GM18873 (cell line): Measurements from ENCODE around the gene USP6NL.
A peak's percentile ranks its signal among the peaks of the same experiment; 100 is the strongest.

Experiments
- ATAC-seq: cut with Tn5 transposase; IDR thresholded peaks from one replicate; pipeline ENCODE4 v1.9.1; 2021; ENCODE audit warnings: mild to moderate bottlenecking, moderate library complexity, moderate number of reproducible peaks; ENCODE audit not compliant: unreplicated experiment, low FRiP score

USP6NL gene

DNA sequence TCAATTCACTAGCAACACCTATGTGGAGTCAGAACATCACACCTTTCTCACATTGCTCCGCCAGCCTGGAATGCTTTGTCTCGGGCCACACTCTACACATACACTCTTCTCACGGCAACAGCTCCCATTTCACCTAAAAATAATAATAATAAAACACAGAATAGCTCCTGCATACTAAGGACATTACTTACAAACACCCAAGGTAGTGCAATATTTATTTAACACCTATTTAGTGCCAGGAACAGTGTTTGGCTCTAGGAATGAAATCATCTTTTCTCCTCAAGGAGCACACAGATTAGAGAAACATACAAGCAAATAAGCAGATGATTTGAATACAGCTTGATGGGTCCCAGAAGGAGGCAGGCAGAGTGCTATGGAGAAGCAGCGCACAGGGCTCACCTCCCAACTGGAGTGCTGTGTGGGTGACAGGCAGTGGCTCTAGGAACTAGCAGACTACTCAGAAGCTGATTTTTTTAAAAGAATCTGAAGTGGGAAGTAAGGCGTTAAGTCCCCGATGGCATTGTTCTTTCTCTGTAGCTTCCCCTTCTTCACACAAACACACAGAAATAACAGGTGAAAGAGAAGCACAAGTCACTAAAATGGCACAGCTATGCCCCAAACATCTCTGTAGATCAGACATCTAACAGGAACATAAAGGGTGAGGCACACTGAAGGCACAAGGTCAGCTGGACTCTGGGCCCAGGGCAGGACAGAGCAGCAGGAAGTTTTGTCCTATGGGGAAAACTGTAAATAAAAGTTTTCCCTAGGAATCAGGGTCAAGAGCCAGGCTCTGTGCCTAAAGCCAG, 16.7 kb downstream of the USP6NL start:
- no peak for ATAC-seq

DNA sequence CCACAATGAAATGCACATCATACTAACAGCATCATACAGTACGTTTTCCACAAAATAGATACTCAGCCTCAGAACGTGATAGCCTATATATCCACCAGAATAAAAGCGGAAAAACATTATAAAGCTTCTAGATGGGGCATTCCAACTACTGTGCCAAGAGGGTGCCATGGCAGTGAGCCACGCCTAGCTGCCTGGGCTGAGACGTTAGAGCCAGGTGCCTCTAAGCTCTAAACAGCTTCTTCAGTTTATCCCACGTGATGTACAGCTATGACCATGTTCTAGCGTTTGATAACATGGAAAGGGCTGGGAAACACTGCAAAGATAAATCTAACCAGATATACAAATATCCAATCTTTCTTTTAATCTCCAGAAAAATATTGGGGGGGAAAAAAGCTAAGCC, 17.8 kb downstream of the USP6NL start:
- no peak for ATAC-seq

DNA sequence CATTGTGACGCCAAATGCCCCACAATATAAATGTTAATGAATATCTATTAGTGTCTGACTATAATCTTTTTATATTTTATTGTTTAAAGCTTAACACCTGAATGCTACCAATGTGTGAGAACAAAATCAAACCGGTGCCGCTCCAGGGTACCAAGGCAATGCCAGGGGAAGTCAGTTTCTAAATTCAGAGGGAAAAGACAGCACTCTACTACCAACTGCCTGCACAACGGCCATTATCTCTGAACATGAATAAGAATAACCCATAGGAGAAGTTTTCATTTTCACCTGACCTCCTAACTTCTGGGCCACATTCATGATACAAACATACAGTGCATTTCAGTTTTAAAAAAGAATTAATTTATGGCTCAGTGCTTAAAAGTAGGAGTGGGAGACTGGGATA, 21.7 kb downstream of the USP6NL start:
- no peak for ATAC-seq

DNA sequence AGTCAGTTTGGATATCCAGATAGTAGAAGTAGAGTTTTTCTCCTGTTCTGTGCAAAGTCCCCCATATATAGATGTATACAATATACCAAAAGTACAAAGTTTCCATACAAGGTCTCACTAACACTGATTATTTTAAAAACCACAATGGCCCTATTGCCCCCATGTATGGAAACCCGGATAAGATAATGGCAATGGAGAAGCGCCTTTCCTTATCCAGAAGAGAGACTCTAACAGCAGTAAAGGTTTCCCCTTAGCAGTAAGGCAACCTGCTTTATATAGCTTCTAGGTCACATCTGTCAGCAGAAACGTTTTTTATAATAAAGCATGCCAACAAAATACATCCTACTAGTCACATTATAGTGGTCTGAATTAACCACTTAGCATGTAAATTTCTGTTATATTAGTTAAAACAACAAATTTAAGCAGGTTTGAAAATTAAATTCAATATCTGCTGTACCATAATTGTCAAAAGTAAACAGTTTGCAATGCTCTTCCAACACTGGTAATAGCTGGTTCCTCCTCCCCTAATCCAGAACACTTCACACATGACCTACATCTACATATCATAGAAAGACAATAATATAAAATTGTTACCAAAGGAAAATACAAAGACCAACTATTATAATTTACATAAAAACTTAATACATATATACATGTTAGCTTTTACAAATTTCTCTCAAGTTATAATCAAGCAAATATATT, 22.4 kb downstream of the USP6NL start:
- no peak for ATAC-seq

DNA sequence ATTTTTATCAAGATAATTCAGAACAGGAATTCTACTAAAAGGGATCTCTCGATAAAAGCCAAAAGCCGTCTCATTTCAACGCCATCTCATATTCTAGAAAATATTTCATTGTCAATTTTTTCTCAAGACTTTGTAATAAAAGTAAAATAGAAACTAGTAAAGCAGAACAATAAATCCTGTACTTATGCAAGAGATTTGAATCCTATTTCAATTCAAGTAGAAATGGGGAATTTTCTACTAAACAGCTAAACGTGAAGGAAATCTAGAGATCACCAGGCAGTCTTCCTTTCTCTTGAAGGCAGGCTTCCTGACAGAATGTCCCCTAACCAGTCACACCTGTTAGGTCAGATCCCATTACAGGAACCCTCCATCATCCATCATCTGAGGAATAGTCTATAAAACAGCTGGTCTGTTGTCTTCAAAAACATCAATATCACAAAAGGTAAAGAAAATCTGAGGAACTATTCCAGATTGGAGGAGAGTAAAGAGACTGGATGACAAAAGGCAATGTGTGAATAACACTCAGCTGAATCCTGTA, 23.7 kb downstream of the USP6NL start:
- ATAC-seq = no peak

DNA sequence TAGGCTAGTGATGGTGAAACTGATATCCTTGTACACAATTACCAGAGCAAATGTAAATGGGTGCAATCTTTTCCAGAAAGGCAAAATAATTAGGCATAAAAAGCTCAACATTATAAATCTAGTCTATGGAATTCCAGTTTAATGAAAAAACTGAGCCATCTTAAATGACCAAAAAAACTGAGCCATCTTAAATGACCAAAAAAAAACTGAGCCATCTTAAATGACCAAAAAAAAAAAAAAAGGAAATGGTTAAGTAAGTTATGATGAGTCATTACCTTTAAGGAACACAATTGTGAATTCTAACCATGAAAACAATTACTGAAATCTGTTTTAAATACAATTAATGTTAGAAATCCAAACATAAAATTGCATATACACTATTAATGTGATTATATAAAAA, 25.3 kb downstream of the USP6NL start:
- no peak for ATAC-seq

DNA sequence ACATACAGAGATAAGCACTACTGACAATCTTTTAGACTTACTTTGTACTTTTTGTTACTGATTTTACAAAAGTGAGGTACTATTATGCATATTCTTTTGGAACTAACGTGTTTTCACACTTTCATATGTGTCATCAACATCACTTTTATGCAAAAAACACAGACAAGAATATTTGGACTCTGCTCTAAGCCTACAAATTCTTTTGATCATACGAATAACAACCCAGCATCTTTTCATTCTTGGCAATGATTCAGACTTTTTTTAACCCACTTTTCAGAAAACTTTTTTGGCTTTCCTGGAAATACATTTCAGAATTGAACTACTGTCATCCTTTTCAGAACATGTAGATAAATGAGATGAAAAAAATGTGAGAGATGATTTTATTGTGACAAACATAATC, 30.2 kb downstream of the USP6NL start:
- ATAC-seq = no peak

DNA sequence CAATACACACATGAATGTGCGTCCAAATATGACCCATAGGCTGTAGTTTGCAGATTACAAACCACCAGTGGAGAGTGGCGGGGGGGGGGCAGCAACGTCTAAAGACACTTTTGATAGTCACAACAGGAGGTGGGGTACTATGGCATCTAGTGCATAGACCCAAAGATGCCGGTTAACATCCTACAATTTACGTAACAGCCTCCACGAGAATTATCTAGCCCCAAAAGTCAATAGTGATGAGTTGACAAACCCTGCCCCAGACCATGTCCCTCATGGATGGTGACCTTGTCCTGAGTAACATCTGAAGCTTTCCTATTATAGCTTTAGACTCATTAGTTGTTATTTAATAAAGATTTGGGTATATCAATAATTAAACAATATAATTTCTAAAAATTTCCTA, 31.6 kb downstream of the USP6NL start:
- ATAC-seq = no peak

DNA sequence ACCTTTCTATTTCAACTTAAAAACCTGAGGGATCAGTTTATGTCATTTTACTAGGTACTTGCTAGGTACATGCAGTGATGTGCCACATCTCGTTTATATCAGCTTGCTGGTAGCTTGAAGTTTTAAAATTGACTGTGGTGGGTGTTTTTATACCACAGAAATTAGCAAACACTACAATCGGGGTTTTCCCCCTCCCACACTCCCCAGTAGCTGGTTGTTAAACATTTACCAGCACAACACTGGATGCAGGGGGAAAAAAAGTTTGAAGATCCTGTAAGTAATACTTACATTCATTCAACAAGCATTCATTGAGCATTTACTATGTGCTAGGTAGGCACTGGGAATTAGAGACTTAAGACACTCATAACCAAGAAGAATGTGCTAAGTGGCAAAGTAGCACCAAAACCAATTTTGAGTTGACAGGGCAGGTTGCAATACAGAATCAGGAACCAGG, 32.6 kb downstream of the USP6NL start:
- peak; percentile 45 for ATAC-seq

DNA sequence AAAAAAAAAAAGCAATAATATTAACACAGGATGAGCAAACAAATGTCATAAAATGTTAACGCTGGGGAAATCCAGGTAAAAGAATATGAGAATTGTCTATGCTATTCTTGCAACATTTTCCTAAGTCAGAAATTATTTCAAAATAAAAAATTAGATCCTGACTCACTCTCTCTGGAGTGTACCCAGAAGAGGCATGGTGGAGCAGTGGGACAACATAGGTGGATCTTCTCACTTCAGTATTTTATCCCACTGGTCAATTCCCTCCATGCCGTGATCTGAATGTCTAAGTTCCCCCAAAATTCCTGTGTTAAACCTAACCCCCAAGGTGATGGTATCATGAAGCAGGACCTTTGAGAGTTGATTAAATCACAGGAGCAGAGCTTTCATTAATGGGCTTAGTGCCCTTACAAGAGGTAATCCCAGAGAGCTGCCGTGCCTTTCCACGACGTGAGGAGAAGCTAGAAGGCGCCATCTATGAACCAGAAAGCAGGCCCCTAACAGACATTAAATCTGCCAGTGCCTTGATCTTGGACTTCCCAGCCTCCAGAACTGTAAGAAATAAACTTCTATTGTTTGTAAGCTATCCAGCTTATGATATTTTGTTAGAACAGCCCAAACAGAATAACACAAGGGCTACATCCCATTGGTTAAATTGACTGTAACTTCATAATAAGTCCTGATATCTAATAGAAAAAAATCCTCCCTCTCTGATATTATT, 35.2 kb downstream of the USP6NL start:
- ATAC-seq = no peak

DNA sequence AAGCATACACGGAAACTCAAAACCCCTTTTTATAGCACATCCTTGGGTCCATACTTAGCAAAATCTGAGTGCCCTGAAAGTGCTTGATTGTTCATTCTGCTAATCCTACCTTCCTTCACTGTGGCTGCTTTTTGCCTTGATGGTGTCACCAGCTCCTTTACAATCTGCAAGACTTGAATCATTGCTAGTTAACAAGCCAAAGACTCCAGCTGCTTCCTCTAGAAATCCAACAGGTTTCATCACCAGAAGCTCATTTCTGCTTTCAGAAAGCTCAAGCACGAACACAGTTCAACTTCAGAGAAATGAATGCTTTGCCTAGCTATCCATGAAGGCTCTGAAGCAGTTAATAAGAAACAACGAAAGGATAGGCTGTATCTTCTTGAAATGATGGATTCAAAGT, 38.0 kb downstream of the USP6NL start:
- ATAC-seq = peak; percentile 44

DNA sequence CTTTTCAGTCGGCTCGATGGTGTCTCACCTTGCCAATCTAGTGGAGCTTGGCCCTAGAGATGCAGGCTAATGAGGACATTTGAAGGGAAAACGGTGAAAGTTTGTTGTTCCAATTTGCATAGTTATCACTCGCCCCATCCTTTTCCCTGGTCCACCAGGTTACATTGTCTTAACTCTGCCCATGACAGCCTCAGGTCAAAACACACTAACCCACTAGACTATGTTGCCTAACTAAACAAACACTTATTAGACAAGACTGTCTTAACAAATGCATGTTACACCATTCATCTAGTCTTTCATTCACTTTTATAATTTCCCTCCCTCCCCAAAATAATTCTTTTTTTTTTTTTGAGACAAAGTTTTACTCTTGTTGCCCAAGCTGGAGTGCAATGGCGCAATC, 40.7 kb downstream of the USP6NL start:
- no peak for ATAC-seq

DNA sequence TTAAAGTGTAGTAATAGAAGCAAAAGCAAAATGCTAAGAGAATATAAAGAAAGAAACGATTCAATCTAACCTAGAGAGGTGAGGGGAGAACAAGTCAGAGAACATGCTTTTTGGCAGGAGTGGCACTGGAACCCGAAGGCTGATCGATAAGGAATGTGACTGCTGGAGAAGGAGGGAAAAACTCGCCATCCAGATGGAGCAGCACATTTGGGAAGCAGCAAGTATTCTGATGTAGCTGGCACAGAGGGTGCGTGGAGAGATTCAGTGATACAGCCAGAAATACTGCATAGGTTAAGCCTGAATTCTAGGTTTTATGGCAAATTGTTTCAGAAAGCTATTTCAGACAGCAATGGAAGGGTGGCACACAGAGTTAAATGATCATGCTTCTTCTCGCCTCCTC, 42.0 kb downstream of the USP6NL start:
- ATAC-seq = no peak

DNA sequence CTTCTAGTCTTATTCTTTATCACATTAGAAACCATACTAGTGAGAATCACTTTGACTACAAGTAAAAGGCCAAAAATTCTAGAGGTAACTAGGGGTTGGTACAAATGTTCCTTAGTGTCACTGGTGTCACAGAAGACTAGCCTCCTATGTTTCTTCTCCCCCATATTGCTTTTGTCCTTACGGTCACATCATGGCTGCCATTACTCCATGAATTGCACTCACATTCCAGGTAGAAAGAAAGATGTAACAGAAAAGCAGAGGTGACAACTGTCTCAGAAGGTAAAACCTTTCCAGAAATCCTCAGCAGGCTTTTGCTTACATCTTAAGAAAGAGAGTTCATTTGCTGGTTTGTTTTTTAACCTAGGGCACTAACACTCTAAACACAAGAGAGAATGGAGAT, 42.9 kb downstream of the USP6NL start:
- no peak for ATAC-seq

DNA sequence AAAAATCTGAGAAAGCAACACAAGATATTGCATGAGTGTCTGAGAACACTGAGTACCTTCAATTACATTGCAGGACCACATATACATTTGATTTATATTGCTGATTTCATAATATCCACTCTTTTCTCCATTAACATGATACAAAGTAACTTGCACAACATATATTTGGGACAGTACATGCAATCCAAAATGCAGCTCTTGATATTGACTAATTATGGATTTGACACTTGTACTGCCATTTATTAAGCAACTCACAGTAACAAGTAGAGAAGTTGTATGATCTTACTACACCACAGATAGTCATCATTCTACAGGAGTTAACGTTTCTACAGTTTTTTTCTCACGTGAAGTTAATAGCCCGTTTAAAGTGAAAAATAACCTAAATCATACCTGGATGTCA, 46.7 kb downstream of the USP6NL start:
- ATAC-seq = no peak

DNA sequence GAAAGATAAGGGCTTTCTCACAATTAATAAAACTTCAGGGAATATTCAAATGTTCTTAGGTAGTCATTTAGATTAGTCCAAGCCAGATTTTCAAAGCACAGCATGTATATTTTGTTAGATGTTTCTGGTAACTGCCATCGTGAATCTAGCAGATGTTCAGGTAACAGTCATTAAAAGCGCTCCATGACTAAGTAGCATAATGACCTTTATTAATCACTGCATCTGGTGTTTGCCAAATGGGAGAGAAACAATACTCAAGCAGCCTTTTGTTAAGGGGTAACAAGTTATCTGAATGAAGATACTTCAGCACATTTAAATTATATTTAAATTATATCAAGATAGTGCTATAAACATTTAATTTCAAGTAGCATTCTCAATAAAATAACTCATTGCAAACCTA, 47.5 kb downstream of the USP6NL start:
- no peak for ATAC-seq

DNA sequence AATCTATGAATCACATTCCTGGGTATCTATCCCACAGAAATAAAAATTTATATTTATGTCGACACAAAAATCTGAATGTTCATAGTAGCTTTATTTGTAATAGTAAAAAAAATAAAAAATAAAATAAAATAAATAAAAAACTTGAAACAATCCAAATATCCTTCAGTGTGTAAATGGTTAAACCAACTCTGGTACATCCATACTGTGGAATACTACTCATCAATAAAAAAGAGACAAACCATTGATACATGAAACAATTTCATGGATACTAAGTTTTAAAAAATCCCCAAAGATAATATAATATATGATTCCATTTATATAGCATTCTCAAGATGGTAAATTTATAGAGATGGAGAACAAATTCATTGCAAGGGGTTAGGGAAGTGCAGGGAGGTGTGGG, 48.6 kb downstream of the USP6NL start:
- no peak for ATAC-seq

DNA sequence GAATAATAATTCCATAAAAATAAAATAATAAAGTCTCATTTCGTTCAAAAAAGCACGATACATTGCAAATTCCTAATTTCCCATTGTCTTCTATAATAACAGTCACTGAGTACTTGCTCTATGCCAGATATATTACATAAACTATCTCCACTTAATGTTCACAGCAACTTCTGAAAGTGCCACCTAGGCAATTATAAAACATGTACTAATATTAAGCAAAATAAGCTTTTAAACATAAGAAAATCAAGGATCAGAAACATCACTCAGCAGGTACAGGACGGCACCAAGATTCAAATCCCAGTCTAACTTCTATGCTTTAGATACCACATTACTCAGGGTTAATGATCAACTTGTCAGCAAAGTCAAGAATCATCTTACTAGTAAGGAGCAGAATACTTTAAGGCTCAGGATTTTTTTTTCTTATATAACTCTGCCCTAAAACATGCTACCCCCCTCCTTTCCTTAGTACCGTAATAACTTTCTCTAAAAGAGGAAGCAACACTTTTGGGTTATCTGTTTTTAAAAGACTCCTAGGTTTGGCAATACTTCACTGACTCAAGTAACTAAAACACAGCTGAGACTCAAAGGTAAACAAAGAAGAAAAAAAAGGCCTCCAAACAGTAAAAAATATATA, 51.3 kb downstream of the USP6NL start:
- peak; percentile 51 for ATAC-seq

DNA sequence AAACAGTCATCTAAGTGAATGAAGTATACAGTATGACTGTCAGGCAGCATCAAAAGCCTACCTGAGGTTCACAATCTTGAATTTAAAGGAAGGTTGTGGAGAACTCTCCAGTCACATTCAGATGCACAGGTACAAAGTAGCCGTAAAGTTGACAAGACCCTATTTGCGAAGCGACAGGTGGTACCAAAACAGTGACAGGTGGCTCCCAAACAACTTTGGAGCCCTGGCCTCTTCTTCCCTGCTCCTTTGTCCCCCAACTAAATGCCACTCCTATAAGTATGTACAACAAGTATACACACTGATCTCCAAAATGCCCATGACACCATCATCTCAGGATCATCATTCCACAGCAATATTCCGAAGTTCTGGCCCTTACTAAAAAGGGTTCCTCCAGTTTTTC, 53.5 kb downstream of the USP6NL start:
- ATAC-seq = no peak

DNA sequence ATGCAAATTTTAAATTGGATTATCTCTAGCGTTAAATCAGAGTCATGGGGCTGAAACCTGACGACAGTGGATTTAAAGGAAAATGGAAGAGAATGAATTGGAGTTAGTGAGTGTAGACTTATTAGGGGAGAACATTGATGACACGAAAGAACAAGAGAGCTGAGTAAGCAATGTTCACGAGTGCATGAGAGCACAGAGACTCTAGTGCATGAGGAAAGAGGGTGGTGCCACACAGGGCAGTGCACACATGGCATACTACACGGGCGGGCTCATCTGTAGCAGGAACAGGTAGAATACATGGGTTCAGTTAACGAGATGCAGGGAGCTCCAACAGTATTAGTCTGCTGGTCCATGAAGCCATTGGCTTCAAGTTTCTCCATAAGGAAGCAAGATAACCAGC, 53.9 kb downstream of the USP6NL start:
- no peak for ATAC-seq

DNA sequence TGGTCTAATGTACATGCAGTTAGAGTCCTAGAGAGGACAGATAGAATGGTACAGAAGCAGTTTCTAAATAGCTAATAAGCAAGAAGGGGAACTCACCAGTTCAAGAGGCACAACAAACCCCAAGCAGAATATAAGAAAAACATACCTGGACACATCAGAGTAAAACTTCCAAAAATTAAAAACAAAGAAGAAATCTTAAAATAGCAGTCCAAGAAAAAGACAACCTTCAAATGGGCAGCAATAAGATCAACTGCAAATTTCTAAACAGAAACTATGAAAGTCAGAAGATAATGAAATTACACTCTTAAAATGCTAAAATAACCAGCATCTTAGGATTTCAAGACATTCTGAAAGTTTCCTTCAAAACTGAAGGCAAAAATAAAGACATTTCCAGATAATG, 55.9 kb downstream of the USP6NL start:
- no peak for ATAC-seq
